ENCODE measurements around the gene KRTAP10-4.

DNA sequence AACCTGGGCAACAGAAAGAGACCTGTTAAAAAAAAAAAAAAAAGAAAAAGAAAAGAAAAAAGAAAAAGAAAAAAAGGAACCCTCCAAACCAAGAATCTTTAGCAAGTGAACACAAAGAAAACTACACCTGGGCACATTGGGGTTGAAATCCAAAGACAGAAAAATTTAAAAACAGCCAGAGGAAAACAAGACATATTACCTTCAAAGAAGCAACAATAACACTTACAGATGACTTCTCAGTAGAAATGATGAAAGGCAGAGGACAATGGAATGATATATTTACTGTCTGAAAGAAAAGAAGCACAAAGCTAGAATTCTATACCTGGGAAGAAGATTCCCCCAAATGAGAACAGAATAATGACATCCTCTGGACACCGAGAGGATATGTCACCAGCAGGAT, 30.8 kb upstream of the KRTAP10-4 start:
- TF ChIP-seq EZH2 (IDR thresholded peaks at IDR 0.05; ENCODE audit: insufficient read depth, poor library complexity, severe bottlenecking), result no peak
- TF ChIP-seq EZH2phosphoT487 (IDR thresholded peaks at IDR 0.05; ENCODE audit: insufficient read depth, low read depth), result no peak

Data from GM23248 (cell line).